CD1c-positive myeloid dendritic cell (primary cell): ENCODE measurements around the gene NEURL1B.
A peak's percentile ranks its signal among the peaks of the same experiment; 100 is the strongest.
"Not testable (repeated sequence)": the region's sequence is repeated elsewhere in the genome, so short reads cannot be mapped to it uniquely, and the experiment has no call there.

ENCODE experiments used
- DNase-seq: peaks from one replicate; pipeline ENCODE4 v3.0.0-alpha.2; 2016; ENCODE audit errors: extremely low spot score

The NEURL1B gene

DNA sequence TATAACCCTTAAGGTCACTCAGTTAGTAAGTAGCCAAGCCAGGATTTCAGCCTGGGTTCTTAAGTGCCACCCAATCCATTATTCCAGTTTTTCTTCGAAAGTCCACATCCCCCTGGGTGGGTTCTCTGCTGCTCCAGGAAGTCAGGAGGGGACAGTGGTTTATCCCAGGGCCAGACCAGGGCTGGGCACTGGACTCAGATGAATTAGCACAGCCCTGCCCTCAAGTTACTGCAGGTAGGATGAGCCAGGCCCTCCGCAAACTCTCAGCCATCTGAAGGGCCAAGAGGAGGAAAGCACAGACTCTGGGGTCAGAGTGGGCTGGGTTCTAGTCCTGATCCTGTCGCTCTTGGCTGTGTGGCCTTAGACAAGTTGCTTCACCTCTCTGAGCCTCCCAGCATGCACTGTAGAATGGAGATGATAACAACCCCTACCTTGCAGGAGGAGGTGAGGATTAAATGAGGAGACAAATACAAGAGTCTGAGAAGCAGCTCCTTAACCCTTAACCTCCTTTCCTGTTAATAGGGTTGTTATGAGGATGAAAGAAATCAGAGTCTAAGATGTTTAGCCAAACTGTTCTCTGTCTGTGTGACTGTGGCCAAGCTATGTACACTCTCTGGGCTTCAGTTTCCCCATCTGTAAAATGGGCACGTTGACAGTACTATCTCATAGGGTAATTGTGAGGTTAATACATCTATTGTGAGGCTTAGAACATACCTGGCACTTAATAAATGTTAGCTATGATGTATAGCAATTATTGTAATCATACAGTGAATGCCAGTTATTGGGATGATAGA, 6.8 kb upstream of the NEURL1B start:
- no peak for DNase-seq

DNA sequence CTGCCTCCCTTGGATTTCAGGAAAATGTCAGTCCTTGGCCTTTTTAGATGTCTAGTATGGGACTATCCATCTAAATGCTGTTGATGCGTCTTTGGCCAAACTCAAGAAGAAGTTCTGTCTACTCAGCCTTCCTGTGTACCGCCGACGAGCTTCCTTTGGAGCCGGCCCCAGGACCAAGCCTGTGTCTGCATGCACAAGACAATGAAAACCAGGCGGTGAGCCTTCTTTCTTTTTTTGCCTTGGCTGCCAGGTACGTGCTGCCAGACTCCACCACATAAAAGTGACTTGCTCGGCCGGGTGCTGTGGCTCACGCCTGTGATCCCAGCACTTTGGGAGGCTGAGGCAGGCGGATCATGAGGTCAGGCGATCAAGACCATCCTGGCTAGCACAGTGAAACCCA, 6.0 kb upstream of the NEURL1B start:
- DNase-seq, result no peak

DNA sequence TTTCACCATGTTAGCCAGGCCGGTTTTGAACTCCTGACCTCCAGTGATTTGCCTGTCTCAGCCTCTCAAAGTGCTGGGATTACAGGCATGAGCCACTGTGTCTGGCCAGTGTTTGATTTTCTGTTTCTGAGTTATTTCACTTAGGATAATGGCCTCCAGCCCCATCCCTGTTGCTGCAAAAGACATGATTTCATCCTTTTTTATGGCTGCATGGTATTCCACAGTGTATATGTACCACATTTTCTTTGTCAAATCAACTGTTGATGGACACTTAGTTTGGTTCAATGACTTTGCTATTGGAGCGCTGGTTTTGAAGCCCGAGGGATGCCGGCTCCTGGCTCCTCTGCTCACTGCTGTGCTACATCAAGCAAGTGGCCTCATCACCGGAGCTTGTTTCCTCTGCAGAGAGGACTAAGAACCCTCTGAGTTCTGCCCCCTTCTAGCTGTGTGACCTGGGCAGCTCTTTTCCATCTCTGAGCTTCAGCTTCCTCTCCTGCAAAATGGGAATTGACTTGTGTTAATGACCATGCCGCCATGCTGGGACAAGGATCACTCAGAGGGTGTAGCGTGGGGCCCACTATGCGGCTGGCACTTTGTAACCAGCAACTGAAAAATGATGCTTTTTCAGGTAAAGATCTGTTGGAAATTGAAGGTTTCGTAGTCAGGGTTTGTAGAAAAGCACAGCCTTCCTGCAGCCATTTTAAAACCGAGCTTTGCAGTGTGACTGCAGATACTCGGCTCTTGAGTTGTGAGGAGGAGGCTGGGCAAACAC, 4.6 kb upstream of the NEURL1B start:
- no peak for DNase-seq

DNA sequence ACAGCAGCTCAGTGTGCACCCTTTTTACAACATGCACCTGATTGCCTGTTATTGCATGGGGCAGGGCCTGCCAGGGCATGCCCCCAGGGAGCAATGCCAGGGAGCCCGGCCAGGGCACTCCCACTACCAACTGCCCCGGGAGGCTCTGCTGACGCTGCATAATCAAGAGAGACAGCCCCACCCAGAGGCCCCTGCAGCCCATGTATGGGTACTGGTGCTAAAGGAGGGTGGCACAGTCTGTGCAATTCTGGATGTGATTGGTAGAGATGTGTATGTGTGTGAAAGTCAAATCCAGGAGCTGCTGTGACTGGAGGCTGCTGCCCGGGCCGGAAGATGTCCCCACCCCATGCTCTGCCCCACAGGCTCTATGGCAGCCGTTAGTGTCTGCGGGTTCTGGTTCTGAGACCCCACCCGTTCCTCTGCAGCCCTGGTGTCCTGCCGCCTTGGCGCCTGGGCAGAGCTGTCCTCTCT, 3.9 kb upstream of the NEURL1B start:
- DNase-seq, result no peak

DNA sequence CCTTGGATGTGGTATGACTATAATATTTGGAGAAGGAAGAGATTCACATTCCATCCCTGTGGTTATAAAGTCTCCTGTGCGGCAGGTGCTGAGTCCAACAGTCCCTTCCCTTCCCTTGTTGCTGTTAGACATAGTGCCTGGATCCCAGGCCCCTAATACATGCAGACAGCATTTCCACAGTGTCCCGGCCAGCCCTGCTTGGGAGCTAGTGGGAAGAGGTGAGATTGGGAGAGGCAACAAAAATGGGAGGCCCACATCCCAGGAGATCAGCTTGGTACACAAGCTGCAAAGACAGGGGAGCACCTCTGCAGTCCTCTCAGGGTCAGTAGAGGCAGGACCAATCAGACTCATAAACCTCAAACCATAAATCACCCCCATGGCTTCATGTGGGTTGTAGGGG, 3.3 kb upstream of the NEURL1B start:
- DNase-seq, result no peak

DNA sequence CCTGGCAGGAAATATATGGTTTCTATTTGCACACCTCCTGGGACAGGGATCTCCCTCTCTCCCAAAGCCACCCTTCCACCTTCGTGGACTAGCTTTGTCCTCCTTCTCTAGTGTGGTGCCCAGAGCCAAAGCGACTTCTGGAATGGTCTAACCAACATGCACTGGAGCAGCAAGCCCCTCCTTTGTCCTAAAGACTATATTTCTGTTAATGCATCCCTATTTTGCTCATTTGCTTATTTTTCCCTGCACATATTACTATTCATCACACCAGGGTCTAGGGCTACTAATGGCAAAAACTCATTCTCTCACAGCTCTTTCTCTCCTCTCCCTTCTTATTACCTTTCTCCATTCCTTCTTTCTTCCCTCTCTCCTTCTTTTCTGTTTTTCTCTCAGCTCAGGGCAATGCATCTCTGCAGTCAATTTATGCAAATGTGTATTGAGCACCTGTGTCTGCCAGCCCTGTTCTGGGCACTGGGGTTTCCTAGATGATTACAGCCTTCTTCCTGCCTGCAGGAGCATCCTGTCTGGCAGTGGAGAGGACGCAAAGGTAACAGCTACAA, 2.8 kb upstream of the NEURL1B start:
- no peak for DNase-seq

DNA sequence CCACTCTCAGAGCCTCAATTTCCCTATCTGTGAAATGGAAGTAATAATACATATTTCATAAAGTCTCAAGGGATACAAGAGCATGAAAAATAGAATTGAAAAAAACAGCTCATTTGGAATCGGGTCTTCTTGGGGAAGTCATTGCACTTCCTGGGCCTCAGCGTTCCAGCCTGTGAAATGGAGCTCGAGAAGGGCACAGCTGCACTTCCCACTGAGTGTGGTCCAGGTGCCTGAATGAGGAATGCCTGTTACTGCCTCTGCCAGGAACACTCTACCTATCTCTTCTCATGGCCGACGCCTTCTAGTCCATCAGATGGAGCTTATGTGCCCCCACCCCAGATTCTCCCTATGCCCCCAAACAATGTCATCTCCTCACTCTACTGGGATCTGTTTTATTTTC, 924 bp upstream of the NEURL1B start:
- no peak for DNase-seq

DNA sequence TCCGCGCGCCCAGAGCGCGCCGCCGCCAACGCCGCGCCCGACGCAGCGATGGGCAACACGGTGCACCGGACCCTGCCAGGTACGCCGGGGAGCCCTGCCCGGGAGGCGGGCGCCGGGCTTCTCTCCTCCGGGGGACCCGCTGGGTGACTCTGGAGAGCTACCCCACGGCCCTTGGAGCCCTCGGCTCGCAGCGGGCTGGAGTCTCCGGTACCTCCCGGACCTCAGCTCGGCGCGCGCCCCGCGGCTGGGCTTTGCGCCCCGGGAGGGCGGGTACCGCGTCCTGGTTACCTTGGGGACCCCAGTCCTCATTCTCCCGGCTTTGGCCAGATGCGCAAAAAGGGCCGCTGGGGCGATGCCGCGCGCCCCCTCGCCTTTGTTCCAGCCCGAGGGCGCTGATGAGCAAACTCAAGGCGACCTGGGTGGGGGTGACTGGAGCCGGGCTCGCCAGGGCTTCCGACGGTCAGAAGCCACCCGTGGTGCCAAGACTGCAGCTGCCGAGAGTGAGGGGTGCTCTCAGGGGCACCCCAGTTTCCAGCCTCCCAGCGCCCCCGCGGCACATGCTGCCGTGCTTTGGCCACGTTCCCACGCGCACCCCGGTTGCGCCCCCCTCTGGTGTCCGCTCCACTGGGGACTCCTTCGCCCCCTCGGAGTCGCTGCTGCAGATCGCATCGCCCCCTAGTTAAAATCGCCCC, 442 bp downstream of the NEURL1B start:
- no peak for DNase-seq

DNA sequence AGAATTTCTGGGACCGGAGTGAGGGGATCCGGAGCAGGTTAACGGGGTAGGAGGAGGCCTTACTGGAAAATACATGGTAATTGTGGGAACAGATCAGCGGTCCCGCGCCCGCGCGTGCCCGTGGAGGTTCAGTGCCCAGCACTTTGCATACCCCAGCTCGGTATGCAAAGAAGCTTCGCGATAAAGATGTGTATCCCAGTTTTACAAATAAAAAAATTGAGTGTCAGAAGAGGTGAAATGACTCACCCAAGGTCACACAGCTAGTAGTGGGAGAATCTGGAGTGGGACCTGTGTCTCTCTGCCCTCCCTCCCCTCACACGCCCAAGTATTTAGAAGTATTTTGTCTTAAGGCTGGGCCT, 967 bp downstream of the NEURL1B start:
- no peak for DNase-seq

DNA sequence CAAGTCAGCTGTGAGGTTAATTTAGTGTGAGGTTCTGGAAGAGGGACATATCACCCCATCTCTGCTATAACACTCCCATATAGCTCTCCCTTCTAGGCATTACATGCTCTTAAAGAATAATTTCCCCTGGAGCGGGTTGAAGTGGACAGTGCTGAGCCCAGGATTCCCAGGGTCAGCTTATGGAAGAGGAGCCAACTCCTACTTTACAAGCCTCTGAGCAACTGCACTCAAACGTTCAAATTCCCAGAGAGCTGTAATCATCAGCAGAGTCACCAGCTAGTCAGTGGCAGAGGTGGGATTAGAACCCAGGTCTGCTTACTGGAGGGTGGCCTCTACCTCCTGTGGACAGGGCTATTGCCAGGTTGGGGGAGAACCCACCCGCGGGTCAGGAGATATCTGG, 1.4 kb downstream of the NEURL1B start:
- DNase-seq, result no peak

DNA sequence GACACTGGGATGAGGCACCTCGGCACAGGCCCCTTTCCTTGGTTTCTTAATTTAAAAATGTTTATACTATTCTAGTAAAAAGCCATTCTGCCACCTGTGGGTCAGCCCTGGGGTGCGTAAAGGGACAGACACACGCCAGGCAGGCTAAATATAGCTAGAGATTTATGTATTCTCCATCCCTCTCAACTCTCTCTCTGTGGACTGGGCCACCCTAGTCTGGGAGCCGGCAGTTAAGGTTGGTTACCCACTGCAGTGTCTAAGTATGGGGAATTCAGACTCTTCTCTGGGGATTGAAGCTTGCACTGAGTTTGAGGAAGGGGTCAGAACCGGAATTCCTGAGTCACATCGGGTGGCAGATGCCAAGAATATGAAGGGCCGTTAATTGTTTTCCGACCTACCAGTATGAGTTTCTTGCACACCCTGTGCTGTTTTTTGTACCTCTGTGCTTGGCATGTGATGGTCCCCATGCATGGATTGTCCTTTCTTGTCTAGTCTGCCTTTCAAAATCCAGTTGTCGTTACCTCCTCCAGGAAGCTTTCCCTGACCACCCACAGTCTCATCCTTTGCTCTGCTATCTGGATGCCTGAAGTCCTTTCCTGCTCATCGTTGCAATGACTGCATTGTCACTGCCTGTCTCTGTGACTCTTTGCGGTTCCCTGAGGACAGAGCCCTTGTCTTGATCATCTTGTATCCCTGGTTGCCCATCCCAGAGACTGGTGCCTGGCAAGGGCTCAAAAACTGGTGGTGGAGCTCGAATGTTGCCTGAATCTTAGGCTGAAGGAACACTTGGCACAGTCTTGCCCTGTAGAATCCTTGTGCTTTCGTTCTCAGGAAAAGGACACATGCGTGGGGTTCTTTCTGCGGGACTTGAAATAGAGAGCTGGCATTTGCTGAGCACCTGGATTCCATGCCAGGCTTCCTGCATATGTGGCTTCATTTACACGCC, 2.1 kb downstream of the NEURL1B start:
- DNase-seq, result no peak

DNA sequence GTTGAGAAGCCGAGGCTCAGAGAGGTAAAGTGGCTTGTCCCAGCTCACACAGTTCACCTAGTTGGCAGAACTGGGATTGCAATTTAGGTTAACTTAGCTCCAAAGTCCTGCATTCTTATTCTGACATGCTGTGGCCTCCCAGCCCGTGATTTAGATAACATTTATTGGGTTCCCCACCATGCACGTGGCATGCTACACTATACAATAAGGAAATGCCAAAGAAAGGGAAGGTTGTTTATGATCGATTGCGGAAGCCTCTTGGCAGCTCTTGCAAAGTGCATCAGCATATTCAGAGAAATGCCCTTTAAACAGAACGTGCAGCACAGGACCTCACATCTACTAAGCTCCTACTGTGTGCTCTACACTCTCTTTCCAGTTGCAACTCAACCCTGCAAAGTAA, 3.2 kb downstream of the NEURL1B start:
- DNase-seq, result peak; percentile 16

DNA sequence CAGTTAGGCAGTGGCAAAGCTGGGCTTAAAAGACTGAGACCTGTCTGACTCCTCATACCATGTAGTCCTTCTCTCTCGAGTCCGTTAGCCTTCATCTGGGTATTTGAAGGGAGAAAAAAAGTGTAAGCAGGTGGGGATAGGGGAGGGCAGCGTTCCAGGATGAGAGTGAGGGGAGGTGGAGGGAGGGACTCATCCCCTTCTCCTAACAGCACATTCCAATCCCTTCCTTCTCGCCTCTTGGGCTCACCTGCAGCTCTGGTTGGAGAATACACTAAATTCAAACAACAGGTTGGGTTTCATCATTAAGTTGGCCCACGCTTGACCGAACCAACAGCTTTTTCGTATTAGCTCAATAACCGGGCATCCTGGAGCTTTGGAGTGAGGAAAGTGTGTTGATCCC, 3.6 kb downstream of the NEURL1B start:
- no peak for DNase-seq

DNA sequence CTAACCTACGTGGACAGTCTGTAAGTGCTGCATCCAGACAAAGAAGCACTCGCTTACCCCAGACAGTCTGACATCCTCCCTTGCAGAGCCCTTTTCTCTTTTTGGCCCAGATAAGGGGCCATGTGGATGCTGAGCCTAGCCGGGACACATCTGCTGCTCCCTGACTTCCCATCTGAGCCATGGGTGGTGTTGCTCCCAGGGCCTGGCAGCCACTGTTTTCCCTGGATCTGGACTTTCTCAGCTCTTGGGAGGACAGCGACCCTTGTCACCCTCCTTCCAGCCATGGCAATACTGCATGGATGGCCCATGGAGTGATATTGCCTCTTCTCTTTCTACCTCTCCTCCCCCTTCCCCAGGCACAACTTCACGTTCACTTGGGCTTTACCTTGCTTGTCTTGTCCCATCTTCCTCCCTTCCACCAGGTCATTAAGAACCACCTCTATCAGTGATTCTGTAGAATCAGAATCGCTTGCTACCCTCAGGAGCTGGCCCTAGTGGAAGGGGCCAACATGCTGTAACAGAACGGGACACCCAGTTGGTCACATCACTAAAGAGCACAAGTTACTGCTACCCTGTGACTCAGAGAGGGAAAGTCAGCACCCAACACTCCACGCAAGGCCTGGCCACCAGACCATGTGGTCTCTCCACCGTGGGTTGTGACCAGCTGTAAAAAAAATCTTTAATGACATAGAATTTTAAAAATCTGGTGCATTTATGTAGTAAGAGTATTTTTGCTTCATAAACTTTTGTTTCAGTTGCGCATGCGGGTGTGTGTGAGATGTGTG, 4.4 kb downstream of the NEURL1B start:
- DNase-seq, result no peak

DNA sequence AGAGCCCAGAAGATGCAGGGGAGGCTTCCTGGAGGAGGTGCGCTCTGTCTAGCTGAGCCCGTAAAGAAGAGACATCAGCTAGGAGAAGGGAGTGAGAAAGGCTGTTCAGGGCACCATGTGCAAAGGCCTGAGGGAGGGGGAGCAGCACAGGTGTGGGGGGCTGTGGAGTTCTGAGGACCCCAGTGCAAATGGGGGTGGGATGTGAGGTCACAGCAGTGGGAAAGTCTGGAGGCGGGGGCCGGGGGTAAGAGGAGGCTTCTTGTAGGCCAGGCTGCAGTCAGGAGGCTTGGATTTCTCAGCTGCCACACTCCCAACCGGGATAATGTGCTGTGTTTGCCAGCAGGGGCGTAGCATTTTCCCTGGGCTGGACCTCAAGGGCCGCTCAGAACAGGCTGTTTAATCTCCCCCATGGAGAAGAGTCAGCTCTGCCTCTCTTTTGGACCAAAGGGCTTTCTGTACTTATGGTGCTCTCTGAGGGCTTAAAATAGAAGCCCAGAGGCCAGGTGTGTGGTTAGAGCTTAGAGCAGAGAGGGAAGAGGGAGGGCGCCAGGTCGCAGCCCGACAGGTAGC, 5.7 kb downstream of the NEURL1B start:
- no peak for DNase-seq

DNA sequence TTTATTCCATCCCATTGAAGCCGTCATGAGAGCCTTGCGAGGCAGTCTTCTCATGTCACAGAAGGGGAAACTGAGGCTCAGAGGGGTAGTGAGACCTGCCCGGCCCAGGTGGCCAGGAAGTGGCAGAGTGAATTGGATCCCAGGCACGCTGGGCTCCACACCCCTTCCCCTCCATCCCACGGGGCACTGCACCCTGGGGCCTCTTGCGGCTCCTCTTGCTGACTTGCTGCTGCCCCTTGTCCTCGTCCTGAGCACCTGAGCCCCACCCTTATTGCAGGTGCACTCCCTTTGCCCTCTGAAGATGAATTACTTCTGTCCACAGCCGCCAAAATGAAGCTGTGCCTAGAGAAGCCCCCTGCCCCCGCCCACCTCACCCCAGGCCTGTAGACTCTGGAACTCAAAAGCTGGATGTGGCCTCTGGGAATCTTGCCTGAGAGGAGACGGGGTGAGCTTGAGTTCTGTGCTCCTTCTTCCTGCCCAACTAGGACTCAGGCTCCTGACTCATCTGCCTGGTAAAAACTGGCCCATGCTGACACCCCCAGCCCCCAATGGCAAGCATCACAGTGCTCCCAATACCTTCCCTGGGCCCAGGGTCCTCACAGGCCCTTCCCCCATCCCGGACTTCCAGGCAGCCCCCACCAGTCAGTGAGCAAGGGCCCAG, 6.4 kb downstream of the NEURL1B start:
- DNase-seq, result no peak

DNA sequence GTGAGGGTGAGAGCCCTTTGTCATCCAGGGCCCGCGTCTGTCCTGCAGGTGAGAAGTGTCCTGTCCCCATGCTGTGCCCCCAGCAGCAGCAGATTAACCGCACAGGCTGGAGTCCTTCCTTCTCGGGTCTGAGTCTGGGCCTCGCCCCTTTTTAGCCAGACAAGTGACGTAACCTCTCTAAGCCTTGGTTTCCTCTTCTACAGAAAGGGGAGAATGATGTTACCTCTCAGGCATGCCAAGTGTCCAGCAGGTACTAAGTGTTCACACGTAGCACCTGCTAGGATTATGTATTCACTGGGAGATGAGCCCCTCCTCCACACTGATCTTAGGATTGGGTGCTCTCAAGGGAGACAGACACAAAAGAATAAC, 6.9 kb downstream of the NEURL1B start:
- DNase-seq, result no peak

DNA sequence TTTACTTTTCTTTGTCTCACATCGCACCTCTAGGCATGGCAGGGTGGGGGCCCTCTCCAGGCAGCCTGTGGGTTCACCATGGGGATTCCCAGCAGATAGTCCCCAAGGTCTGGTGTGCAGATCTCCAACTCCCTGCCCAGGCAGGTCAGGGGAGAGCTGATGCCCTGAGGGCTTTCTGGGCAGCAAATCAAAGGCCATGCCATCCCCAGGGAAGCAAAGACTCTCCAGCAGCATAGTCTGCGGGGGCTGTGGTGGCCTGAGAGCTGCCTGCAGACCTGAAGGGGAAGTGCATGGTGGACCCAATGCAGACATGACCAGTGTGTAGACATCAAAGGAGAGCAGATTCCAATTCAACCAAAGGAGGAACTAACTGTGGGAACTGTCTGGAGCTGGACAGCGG, 7.7 kb downstream of the NEURL1B start:
- DNase-seq, result peak; percentile 9

DNA sequence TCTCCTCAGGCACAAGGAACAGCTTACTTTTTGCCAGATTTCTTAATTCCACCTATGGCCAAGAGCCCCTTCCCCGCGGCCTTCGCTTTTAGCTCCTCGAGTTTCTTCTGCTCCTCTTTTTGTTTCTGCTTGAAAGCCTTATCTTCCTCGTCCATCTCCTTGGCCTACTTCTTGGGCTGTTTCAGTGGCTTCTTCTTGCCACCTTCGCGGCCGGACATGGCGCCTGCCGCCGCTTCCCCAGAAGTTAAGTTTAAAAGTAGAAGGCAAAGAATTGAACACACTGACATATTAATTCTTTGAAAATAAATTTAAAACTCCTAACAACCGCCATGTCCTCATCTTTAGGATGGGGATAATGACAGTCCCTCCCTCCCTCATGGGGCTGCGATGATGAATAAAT, 15.4 kb downstream of the NEURL1B start:
- not testable (repeated sequence) for DNase-seq
